ENCODE measurements around the gene SPATA32.
A peak's percentile ranks its signal among the peaks of the same experiment; 100 is the strongest.

DNA sequence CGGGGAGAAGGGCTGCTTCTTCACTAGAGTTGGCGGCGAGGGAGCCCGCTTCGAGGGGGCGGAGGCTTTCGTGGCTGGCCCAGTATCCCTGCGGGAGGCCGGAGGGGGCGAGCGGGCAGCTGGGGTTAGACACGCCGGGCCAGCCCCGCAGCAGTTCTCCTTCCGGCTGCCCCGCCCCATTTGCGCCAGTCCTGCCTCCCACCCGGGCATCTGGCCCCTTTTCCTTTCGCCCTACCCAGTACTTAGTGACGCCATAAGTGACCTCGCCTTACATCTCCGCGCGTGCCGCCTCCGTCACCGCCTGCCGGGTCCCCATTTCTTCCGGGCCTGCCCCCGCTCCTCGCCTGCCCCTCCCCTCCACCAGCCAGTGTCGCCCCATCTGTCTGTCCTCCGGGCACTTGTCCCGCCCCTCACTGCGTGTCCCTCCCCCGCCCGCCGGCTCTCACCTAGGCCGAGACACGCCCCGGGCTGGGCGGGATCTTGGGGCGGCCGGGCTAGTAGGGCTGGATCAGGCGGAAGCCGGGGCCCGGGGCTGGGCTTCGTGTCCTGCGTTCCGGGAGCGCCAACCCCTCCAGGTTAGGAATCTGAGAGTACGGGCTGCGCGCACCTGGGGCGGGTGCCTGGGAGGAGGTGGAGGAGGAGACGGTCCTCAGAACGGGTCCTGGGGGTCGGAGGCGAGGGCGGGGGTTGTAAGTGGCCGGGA is 14.3 kb downstream of the SPATA32 start:
- no peak for TF ChIP-seq CTCF (IDR thresholded peaks at IDR 0.05)
- peak; percentile 66 for TF ChIP-seq POLR2A (IDR thresholded peaks at IDR 0.05)
